22Rv1 (cell line): ENCODE results near the gene MAP7.

Source experiments
- ZFX ChIP-seq: fragments of 450-650 bp; IDR thresholded peaks from 2 replicates; pipeline ENCODE4 v1.6.1; 2017; ENCODE audit warnings: antibody characterized with exemption, borderline replicate concordance
- TF ChIP-seq, protein P1 (sequence below): fragments of 450-650 bp; IDR thresholded peaks from 2 replicates; pipeline ENCODE4 v1.5.1; 2017; ENCODE audit warnings: mild to moderate bottlenecking

DNA sequence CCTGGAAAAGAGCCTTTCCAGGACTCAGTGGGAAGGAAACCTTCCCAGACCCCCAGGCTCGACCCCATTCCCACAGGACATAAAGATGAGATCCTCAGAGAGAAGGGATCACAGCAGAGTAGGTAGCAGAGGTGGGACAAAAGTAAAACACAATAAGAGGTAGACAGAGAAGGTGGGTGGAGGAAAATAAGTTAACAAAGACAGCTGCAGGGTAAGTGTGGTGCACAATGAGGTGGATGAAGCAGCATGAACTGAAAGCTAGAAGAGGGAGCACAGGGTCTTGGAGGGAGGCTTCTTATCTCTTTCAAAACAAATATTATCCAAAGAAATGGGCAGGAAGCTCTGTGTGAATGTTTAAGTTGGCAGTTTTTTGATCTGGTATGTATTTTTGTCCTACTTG is 14.0 kb upstream of the MAP7 start:
- TF ChIP-seq, protein P1, sequence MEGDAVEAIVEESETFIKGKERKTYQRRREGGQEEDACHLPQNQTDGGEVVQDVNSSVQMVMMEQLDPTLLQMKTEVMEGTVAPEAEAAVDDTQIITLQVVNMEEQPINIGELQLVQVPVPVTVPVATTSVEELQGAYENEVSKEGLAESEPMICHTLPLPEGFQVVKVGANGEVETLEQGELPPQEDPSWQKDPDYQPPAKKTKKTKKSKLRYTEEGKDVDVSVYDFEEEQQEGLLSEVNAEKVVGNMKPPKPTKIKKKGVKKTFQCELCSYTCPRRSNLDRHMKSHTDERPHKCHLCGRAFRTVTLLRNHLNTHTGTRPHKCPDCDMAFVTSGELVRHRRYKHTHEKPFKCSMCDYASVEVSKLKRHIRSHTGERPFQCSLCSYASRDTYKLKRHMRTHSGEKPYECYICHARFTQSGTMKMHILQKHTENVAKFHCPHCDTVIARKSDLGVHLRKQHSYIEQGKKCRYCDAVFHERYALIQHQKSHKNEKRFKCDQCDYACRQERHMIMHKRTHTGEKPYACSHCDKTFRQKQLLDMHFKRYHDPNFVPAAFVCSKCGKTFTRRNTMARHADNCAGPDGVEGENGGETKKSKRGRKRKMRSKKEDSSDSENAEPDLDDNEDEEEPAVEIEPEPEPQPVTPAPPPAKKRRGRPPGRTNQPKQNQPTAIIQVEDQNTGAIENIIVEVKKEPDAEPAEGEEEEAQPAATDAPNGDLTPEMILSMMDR = no peak
- TF ChIP-seq ZFX = no peak
